CD4-positive, alpha-beta T cell treated with Interleukin-6 at 100 ng/mL for 8 hours (primary cell): ENCODE data around the gene CD99L2.
A peak's percentile ranks its signal among the peaks of the same experiment; 100 is the strongest.

Experiments
- DNase-seq: peaks from one replicate; pipeline ENCODE4 v3.0.0-alpha.2; 2020; ENCODE audit warnings: mixed read lengths, low spot score

CD99L2 gene

GRCh38 chrX:150790021-150790420, 108.4 kb downstream of the CD99L2 start:
- DNase-seq: no peak

DNA sequence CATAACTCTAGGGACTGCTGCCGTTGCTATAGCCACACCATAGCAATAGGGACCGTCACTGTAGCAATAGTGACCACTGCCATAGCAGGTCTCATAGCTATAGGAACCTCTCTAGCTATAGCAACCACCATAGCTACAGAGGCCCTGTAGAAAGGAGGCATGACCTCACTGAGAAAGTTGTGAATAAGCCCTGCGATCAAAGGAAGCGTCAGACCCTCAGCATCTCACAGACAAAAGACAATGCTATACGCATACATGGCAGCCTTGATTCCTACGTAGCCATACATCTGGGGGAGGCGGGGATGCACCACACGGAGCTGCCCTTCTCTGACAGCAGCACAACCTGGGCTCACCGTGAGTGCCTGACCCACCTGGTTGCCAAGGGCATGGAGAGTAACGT, 116.8 kb downstream of the CD99L2 start:
- no peak for DNase-seq

DNA sequence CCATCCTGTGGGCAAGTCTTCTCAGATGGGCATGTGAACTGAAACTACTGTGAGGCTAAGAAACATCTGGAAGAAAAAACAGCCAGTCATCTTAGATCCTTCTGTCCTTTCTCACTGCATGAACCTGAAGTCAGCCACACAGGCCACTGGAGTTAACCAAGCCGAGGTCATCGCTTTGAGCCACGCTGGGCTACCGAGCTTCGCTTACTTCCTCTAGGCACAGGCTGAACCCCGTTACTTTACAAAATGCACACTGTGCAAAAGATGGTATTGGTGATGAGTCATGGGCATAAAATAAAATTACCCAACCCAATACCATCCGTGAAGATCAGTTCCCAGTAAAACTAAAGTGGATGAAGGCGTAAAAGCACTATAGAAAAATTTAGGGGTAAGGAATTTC, 119.1 kb downstream of the CD99L2 start:
- no peak for DNase-seq

DNA sequence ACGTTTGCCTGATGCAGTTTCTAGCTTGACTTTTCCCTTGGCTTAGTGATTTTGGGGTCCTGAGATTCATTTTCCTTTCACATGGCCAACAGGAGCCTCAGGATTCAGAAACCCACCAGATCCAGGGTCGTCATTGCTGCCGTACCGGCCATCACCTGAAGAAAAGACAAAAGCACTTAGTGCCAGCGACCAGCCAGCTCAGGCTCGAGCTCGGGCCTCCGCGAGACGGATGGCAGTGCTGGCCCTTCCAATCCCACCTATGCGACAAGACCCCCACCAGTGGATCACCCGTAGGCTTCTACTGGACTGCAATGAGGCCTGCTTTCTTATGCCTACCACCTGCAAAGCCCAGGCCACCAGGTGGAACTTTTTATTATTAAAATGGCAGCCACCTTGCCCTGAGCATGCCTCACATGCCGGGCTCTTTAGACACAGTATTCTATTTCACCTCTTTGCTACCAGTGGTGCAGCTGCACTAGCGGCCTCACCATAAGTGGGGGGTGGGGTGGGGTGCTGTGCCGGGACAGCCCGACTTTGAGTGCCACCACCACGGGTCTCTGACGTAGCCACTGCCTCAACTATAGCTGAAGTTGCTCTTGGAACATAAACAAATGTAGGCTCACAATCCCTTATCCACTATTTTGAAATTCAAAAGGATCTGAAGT, 121.0 kb downstream of the CD99L2 start:
- DNase-seq: no peak

DNA sequence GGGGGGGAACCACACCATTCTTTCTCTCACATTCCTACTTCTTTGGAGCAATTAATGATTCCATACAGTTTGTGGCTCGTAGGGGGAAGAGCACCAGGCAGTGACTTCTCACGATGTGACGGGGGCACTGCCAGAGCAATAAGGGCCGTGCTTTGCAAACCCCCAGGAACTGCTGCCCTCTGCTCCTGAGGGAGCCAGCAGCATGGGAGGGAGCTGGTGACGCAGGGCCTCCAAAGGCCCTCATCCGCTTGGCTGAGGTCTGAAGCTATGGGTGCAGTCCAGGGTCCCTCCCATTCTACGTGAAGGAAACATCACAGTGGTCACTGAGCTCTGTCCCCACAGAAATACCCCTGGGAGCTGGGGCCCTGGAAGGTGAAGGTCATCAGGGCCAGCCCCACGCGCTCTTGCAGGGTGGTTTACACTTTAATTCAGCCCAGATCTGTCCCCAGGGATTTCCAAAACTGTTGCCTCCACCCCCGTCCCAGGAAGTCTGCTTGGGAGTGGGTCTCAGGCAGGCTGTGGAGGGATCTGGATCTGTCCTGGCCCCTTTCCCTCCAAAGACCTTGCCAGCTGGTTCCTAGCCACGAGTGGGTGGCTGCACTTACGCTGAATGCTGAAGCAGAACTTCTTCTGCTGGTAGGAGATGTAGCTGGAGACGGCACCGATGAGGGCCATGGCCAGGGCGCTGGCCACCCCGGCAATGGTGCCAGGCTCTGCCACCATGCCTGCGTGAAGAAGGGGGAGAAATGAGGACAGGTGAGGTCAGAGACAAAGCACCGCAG, 122.7 kb downstream of the CD99L2 start:
- DNase-seq: no peak

DNA sequence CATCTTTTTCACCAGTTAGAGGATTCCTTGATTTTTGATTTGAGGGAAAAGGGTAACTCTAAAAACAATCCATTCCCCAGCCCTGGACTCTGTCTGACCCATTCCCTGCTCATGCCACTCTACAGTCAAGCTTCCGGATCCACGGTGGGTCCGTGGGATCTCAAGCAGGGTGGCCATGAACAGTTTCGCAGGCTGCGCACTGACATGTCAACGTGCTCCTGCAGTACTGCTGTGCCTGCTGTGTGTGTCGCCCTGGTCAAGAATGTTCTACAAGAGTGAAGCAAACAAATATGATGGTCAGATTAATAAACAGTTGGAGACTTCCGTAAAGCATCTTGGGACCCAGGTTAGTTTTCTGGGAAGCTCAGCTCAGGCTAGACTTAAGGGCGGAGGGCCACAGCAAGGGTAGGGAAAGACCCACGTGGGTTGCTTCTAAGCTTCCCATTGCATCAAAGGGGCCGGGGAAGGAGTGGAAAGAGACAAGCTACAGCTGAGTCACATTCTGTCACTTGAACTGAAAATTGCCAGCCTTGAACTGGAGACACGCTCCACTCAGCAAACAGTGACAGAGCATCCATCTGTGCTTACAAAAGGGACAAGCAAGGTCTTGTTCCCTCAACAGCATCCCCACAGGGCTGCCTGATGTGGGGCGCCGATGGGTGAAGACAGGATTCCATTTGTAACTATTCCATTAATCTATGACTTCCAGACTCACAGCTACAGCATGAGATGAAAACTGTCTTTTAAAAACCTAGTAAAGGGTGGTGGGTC, 123.5 kb downstream of the CD99L2 start:
- DNase-seq: no peak

DNA sequence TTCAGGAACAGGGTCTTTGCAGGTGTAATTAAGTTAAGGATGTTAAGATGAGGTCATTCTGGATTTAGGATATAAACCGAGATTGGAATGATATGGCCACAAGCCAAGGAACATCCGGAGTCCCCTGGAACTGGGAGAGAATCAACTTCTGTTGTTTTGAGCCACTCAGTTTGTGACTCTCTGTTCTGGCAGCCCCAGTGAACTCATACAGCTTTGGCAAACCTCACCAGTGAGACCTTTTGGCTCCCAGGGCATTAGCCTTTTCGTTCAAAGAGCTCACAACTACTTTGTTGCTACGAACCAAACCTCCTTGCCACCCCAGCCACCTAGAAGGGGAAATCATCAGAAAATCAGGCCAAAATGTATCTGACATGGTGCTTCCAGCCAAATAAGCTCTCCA, 124.8 kb downstream of the CD99L2 start:
- DNase-seq: no peak

GRCh38 chrX:150773117-150773516, 125.4 kb downstream of the CD99L2 start:
- no peak for DNase-seq

DNA sequence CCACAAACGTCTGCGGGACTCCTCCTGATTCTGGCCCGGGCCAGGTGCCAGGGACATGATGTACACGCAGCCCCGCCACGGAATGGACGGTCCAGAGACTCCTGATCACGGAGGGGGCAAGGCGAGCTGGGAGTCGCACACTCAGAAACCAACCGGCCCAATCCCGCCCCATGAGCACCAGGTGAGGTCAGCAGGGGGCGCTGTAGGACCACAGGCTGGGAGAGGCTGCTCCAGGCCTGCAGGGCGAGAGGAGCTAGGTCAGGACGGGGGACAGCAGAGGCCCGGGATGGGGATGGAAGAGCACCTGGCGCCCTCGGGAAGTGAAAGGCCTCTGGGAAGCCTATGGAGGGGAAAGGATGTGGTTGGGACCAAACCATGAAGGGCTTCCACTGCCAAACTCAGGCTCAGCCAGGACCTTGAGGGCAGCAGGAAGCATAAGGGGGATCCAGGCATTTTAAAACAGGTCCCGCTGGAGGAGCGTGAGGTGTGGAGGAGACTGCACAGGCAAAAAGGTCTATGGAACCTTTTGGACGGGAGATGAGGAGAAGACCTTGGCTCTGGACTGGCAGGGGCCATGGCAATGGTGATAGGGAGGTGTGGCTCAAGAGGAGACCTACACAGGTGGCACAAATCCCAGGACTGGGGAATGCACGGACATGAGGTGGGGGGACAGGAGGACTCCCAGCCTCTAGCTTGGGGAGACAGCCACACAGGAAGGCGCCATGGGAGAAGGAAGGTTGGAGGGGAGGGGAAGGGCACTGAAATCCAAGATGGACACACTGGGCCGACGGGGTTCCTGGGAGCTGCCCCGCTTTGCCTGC, 126.1 kb downstream of the CD99L2 start:
- DNase-seq: peak; percentile 60

DNA sequence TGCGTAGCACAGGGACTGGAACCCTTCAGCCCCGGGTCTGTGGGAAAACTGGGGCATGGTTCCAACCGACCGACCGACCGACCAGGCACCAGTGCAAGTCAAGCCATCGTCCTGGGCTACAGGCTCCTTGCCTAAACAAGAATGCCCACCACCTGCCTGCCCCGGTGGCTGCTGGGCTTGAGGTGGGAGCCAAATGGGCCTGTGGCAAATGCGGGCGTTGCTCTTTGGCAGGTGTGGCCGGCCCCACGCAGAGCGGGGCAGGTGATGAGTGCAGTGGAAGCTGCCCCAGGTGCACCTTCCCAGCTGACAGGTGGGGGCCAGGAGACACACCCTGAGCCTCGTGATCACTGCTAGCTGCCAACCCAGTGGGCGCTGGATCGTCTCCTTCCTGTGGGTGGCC, 127.4 kb downstream of the CD99L2 start:
- no peak for DNase-seq

- no peak for DNase-seq
Measured at GRCh38 chrX:150770623-150771022, 127.8 kb downstream of the CD99L2 start.

- no peak for DNase-seq
Measured at GRCh38 chrX:150769408-150769807, 129.1 kb downstream of the CD99L2 start.

DNA sequence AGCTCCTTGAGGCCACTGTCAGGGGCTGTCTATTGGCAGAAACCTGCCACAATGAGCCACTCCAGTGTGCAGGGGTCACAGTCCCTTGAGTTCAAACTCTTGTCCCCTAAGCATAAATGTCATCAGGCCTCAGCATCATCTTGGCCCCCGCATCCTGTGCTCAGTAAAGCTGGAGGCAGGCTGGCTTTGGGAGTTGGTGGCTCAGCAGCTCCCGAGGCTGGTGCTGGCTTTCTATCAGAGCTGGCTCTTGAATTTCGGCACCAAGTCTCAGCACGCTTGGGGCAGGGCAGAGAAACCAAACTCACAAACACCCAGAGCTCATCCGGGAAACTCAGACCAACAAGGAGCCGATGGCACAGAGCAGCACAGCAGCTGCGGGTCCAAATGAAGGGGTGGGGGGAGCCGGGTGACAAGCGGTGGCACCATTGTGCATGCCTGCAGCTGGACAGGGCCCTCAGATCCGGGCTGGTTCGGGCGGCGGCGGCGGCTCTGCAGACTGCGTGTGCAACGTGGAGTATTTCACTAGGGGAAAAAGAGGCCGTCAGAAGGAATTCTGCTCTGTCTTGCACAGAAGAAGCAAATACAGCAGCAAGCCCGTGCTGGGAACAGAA, 129.8 kb downstream of the CD99L2 start:
- no peak for DNase-seq

- no peak for DNase-seq
Measured at GRCh38 chrX:150768132-150768485, 130.4 kb downstream of the CD99L2 start.

GRCh38 chrX:150767475-150768131, 130.9 kb downstream of the CD99L2 start:
- no peak for DNase-seq

GRCh38 chrX:150767045-150767395, 131.4 kb downstream of the CD99L2 start:
- no peak for DNase-seq

- DNase-seq: no peak
Measured at GRCh38 chrX:150766351-150767044, 132.0 kb downstream of the CD99L2 start.

DNA sequence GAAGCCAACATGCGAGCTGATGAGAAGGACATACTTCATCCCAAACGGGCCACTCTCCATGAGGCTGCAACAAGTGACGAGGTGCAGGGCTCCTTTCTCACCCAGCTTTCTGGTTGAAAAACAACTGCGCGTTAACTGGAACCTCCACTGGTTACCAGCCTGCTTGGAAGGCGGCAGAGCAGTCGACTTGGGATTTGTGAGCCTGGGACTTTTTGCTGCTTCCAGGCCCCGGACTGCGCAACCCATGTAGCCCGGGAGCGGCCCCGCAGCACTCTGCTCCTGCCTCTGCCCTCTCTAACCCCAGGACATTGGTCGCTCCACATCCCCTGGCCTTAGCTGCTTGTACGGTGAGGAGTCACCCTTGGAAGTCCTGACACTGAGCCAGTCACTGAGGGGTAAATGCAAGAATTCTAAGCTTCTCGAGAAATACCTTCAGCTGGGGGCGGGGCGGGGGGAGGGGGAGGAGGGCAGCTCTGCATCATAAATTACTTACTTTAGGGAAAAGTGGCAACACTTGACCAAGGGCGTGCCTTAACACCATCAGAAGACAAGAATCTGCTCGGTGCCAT, 132.6 kb downstream of the CD99L2 start:
- no peak for DNase-seq

- DNase-seq: no peak
Measured at GRCh38 chrX:150765237-150765636, 133.2 kb downstream of the CD99L2 start.

GRCh38 chrX:150763810-150764209, 134.7 kb downstream of the CD99L2 start:
- no peak for DNase-seq
